Astrocyte of the spinal cord (primary cell): ENCODE data around the gene KCNQ1.
A peak's percentile ranks its signal among the peaks of the same experiment; 100 is the strongest.

Experiments
- DNase-seq: peaks from one replicate; pipeline ENCODE4 v3.0.0; 2011; ENCODE audit warnings: low read depth, low spot score
- H3K4me3 ChIP-seq: 2 replicates; pipeline ENCODE4 v1.5.1; 2011; ENCODE audit warnings: low read depth, mild to moderate bottlenecking, low read length, moderate library complexity
- CTCF ChIP-seq: IDR thresholded peaks from 2 replicates; pipeline ENCODE4 v1.5.1; 2012; ENCODE audit warnings: low read depth, mild to moderate bottlenecking, low read length, inconsistent platforms
- in situ Hi-C: cut with HindIII; loops from 2 replicates; pipeline ENCODE4 v1.10.0; 2017; ENCODE audit warnings: low sequenced_read_pairs

KCNQ1 gene

DNA sequence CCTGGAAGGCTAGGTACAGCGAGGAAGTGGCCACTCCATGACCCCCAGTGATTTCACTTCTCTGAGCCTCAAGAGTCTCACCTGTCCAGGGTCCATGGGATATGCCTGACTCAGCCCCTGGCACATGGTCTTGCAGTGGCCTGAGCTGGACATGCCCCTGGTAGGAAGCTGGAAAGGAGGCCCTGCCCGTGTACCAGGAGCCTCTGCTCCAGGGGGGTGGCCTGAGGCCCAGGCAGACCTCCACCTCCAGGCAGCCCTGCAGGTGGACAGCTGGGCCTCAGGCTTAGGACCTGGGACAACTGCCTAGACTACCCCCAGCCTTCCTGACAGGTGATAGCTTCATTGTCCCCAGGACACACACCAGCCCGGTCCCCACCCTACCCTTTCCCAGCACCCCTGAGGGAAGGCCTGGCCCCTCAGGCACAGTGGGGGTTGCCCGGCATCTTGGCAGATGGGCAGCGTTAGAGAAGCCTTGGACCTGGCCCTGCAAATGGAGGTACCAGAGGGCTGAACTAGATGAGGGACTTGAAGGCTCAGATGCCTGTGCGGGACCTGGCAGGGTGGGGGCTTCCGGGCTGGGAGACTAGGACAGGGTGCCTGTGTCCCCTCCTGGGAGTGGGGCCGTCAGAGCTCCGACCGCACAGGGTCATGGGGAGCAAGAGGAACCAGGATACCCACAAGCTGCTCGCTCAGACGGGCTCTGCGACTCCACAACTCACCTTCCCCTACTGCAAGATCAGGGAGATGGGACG, 387.1 kb downstream of the KCNQ1 start:
- no peak for TF ChIP-seq CTCF
- no peak overlapping the region for H3K4me3 ChIP-seq
- in situ Hi-C loops, result no loop called here
- DNase-seq, result no peak

GRCh38 chr11:2832533-2833020, 387.8 kb downstream of the KCNQ1 start:
- no peak for TF ChIP-seq CTCF
- no peak overlapping the region for H3K4me3 ChIP-seq
- no peak for DNase-seq
- in situ Hi-C loops, result no loop called here

DNA sequence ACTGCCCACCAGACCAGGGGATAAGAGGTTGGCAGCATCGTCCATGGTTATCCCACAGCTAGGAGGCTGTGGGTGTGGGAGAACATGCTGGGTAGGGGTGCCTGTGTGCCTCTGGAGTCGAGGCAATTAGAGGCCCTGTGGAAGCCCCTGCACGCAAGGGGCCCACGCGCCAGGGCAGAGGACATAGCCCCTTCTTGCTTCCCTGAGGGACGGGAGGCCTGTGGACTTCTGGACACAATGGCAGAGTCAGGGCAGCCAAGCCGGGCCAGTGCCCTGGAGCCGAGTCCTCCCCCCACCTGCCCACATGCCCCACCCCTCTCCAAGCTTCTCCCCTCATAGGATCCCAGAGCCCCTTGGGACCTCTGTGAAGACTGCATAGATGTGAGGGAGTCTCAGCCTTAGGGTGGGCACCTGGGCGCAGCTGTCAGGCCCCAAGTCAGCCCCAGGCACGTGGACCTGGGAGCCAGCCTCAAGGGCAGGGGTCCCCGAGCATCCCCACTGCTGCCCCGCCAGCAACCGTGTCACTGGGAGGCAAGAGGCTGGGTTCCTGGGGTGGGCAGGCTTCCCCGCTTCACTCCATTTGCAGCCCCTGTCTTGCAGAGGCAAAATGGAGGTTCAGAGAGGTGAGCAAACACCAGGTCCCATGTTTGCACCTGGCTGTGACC, 388.4 kb downstream of the KCNQ1 start:
- no peak for DNase-seq
- in situ Hi-C loops, result no loop called here
- no peak for TF ChIP-seq CTCF
- no peak overlapping the region for H3K4me3 ChIP-seq

DNA sequence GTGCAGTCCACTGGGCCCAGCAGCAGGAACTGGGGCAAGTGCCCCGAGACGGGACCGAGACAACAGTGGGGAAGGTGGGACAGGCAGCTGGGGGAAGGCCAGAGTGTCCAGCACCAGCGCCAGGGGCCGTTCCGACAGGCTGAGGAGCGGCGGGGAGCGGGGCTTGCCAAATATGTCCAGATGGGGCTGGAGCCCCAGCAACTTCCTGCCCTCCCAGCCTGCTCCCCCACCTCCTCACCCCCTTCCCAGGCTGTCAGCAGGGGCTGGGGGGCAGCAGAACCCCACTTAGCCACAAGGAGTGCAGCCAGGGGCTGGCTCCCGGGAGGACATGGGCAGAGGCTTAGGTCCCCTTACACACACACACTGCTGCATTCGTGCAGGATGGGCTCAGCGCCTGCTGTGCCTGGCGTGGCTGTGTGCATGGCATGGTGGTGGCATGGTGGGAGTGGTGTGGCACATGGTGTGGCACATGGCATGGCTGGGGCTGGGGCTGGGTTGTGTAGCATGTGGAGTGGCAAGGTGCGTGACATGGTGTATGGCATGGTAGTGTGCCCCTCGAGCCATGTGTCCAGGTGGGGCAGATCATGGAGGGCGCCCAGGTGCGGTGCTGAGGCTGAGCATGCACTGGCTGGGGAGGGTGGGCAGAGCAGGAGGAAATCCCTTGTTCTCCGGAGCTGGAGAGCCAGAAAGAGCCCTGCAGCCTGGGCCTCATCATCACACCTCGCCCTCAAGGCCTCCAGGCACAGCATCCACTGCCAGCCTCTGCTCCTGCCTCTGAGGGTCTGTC, 389.1 kb downstream of the KCNQ1 start:
- no peak for TF ChIP-seq CTCF
- in situ Hi-C loops, result no loop called here
- no peak overlapping the region for H3K4me3 ChIP-seq
- DNase-seq, result no peak

DNA sequence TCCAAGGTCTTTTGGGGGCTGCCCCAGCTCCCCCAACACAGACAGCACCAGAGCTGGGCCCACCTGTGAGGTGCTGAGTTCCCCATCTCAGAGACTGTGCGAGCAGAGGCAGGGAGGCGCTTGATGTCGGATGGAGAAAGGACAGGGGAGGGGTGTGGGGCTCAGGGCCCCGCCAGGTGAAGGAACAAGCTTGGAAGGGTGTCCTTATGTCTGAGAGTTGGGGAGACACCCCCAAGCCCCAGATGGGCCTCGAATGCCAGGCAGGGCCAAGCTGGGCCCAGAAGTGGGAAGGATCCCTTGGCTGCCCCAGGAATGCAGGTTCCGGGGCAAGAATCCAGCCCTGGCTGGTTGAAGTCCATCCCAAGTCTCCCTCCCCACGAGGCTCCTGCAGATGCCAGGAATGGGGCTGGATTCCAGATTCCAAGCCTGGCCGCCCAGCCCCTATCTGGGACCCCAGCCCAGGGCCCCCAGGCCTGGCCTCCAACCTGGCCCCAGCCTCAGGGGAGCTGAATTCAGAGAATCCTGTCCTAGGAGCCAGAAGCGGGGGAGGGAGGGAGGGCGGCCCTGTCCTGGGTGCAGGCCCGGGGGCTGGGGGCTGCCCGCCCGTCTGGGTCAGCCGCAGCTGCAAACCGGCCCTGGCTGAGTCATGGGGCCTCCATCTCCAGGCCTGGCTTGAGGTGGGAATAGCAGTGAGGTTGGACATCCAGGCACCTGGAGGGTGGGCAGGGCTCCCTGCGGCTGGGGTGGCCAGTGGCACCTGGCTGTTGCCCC, 389.9 kb downstream of the KCNQ1 start:
- no peak for DNase-seq
- no peak overlapping the region for H3K4me3 ChIP-seq
- no peak for TF ChIP-seq CTCF
- in situ Hi-C loops, result no loop called here

DNA sequence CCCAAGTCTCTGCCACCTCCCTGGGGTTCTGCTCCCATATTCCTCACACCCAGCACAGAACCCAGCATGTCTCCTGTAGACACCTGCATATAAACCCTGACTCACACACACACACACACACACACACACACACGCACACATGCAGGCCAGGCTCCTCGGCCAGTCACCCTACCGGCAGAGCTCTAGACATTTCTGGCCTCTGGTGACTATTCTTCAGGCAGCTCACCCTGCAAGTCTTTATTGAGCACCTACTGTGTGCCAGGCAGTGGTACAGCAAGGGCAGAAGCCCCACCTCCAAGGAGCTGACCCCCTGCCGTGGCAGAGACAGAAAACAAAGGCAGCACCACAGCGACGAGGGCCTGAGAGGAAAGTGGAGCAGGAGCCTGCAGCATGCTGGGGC, 390.5 kb downstream of the KCNQ1 start:
- H3K4me3 ChIP-seq, result no peak overlapping the region
- peak; percentile 61 for DNase-seq
- no peak for TF ChIP-seq CTCF
- in situ Hi-C loops, result no loop called here
